Lung (tissue), 12 donors: ENCODE results near the gene TXLNG. TPM values are rescaled to one million over a fixed set of nuclear protein-coding genes. Genes with fewer than 3 reads are reported as not detected.

Experiments
- ATAC-seq: fragments of 200-7000 bp; cut with Tn5 transposase; one replicate; pipeline ENCODE4 v1.9.1; 2020; ENCODE audit warnings: moderate number of reproducible peaks; ENCODE audit not compliant: insufficient read depth, low FRiP score
- DNase-seq, 3 donors: peaks; one replicate each; pipeline ENCODE4 v3.0.0-alpha.2; 2013 to 2017
- H3K27ac ChIP-seq, 2 donors: one replicate each; pipeline ENCODE4 v1.5.1; 2013; ENCODE audit warnings: mild to moderate bottlenecking in 2 of 2, moderate library complexity in 2 of 2, control low read depth in 1 of 2, inconsistent platforms in 1 of 2, low read depth in 1 of 2, low read length in 1 of 2
- H3K27me3 ChIP-seq, 3 donors: one replicate each; pipeline ENCODE4 v1.5.1; 2013; ENCODE audit warnings: low read length in 2 of 3; ENCODE audit not compliant: control insufficient read depth in 3 of 3, insufficient read depth in 3 of 3
- H3K36me3 ChIP-seq, 4 donors: one replicate each; pipeline ENCODE4 v1.5.1; 2013; ENCODE audit warnings: low read length in 4 of 4, mild to moderate bottlenecking in 1 of 4, moderate library complexity in 1 of 4; ENCODE audit not compliant: control insufficient read depth in 4 of 4, insufficient read depth in 4 of 4
- H3K4me1 ChIP-seq, 5 donors: one replicate each; pipeline ENCODE4 v1.5.1; 2013; ENCODE audit warnings: low read length in 5 of 5, mild to moderate bottlenecking in 2 of 5, moderate library complexity in 1 of 5; ENCODE audit not compliant: control insufficient read depth in 5 of 5, insufficient read depth in 5 of 5
- H3K4me3 ChIP-seq: one replicate; pipeline ENCODE4 v1.5.1; 2013; ENCODE audit warnings: mild to moderate bottlenecking, control low read depth, moderate library complexity
- H3K9ac ChIP-seq, 2 donors: one replicate each; pipeline ENCODE4 v1.5.1; 2013; ENCODE audit warnings: low read length in 2 of 2, control low read depth in 1 of 2; ENCODE audit not compliant: insufficient read depth in 1 of 2
- H3K9me3 ChIP-seq, 4 donors: one replicate each; pipeline ENCODE4 v1.5.1; 2013; ENCODE audit warnings: low read length in 3 of 4, mild to moderate bottlenecking in 1 of 4, moderate library complexity in 1 of 4; ENCODE audit not compliant: control insufficient read depth in 4 of 4, insufficient read depth in 3 of 4
- CTCF ChIP-seq: IDR thresholded peaks from 2 replicates; pipeline ENCODE4 v1.5.1; 2012; ENCODE audit warnings: mild to moderate bottlenecking; ENCODE audit errors: control extremely low read depth, extremely low read depth
- WGBS, 2 donors: extraction: QIAGEN DNeasy Blood & Tissue Kit; methylation state at CpG; one replicate each; pipeline ENCODE4 v1.1.7; 2013; 5-methylcytosine and 5-hydroxymethylcytosine counted together
- polyA plus RNA-seq, 2 donors: library from polyadenylated mRNA; stranded (reverse); fragments of 200-250 nt; gene quantifications; one replicate each; pipeline ENCODE4 v1.2.1, GENCODE V29; 2013
- total RNA-seq, 2 donors: library from RNA; depleted of rRNA in 1 of 2; stranded (reverse); fragments of >200 nt in 1 of 2; gene quantifications; one replicate each; pipeline ENCODE4 v1.2.1, GENCODE V29; 2014 to 2021
- donor health status: control.
- donor health status: control.
- donor health status: Bipolar disorder and iron deficiency.
- donor health status: healthy.
- donor health status: DM: yes; HTN: yes; CAD: no.

The TXLNG gene
- total and polyA plus RNA-seq, 4 donors: 7.5 to 15.4 (median 9.6) TPM

DNA sequence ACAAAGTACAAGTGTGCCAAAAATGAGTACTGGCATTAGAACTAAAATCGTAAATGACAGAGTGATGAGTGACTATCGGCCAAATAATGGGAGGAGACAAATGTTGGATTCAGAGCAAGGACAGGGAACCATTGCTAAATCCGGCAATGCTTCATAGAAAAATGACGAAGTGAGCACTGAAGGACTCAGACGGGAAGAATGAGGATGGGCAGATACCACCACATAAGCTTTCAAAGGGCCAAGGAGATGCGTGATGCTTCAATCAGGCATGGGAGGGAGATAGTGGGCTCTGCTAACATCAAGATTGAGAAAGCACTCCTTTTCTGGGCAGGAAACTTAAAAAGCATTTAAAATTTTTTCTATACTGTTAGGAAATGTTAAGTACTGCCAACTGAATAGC lies 62.3 kb downstream of the TXLNG start:
- H3K27ac ChIP-seq: no peak overlapping the region
- no peaks in the 10 kb centered on the region for H3K9me3 ChIP-seq
- 75 to 90% methylated on average over 6 of the region's 6 CpGs for WGBS, 2 donors
- ATAC-seq: no peak
- no peak overlapping the region for H3K9ac ChIP-seq
- no peak overlapping the region for H3K4me3 ChIP-seq
- peaks cover 0 to 25% (median 23%) of the 10 kb centered on the region in 3 donors for H3K27me3 ChIP-seq
- H3K4me1 ChIP-seq: peaks cover 0 to 2% (median 0%) of the 10 kb centered on the region in 5 donors
- TF ChIP-seq CTCF: no peak
- DNase-seq: peak in 1 of 3 donors; percentile 30
- H3K36me3 ChIP-seq: peaks cover 12 to 19% (median 15%) of the 10 kb centered on the region in 4 donors

DNA sequence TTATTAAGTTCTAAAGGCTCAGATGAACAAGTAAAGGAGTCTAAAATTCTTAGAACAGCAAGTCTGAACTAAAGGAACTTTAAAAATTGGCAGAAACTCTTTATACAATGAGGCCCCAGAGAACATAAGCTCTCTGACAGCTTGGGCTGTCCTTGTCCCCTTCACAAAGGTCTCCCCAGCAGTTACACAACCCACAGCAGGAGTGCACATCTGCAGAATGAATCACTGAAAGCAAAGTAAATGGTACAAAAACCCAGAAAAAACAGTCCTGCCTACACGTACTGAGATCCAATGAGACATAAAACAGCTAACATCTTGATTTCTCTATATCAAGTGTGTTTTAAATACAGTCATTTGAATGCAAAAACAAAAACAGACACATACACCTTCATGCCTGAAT lies 65.2 kb downstream of the TXLNG start:
- no peak for ATAC-seq
- no peak for TF ChIP-seq CTCF
- peaks cover 8 to 21% (median 11%) of the 10 kb centered on the region in 4 donors for H3K36me3 ChIP-seq
- DNase-seq: no peak
- WGBS, 2 donors: 72 to 86% methylated on average over 1 of the region's 1 CpG
- H3K27me3 ChIP-seq: peaks cover 0 to 21% (median 16%) of the 10 kb centered on the region in 3 donors
- no peak overlapping the region for H3K27ac ChIP-seq
- H3K4me1 ChIP-seq: no peaks in the 10 kb centered on the region
- no peaks in the 10 kb centered on the region for H3K9me3 ChIP-seq
- H3K9ac ChIP-seq: no peak overlapping the region
- H3K4me3 ChIP-seq: no peak overlapping the region

GRCh38 chrX:16851827-16852226 lies 65.6 kb downstream of the TXLNG start:
- Histone ChIP-seq H3K4me1 (no peaks in the 10 kb centered on the region), H3K27ac (no peak overlapping the region), H3K27me3 (peaks cover 0 to 21% (median 16%) of the 10 kb centered on the region in 3 donors), H3K9ac (no peak overlapping the region), H3K36me3 (peaks cover 9 to 18% (median 12%) of the 10 kb centered on the region in 4 donors), H3K9me3 (no peaks in the 10 kb centered on the region), H3K4me3 (no peak overlapping the region)
- no peak for TF ChIP-seq CTCF
- DNase-seq (no peak), ATAC-seq (no peak)
- WGBS, 2 donors: 94 to 98% methylated on average over 3 of the region's 3 CpGs

GRCh38 chrX:16852617-16853179 lies 66.4 kb downstream of the TXLNG start:
- Histone ChIP-seq H3K36me3 (peaks cover 9 to 21% (median 16%) of the 10 kb centered on the region in 4 donors), H3K27me3 (peaks cover 0 to 27% (median 21%) of the 10 kb centered on the region in 3 donors), H3K9me3 (no peaks in the 10 kb centered on the region), H3K4me1 (no peaks in the 10 kb centered on the region), H3K4me3 (no peak overlapping the region), H3K27ac (no peak overlapping the region), H3K9ac (no peak overlapping the region)
- no peak for DNase-seq
- WGBS, 2 donors: 94 to 96% methylated on average over 12 of the region's 12 CpGs
- ATAC-seq: no peak
- no peak for TF ChIP-seq CTCF
